Epithelial cell of prostate (primary cell): ENCODE results near the gene CYP4F8.

Experiments used
- DNase-seq: peaks from one replicate; pipeline ENCODE4 v3.0.0-alpha.2; 2011; ENCODE audit warnings: low read depth, low spot score
- H3K27ac ChIP-seq: fragments of 450-650 bp; 2 replicates; pipeline ENCODE4 v1.5.1; 2017; ENCODE audit warnings: mild to moderate bottlenecking

Gene CYP4F8

GRCh38 chr19:15613338-15613737 is 1.7 kb upstream of the CYP4F8 start:
- H3K27ac ChIP-seq: no peak overlapping the region
- no peak for DNase-seq

- H3K27ac ChIP-seq: no peak overlapping the region
- DNase-seq: no peak
Observed at GRCh38 chr19:15615526-15615925, 508 bp downstream of the CYP4F8 start.

DNA sequence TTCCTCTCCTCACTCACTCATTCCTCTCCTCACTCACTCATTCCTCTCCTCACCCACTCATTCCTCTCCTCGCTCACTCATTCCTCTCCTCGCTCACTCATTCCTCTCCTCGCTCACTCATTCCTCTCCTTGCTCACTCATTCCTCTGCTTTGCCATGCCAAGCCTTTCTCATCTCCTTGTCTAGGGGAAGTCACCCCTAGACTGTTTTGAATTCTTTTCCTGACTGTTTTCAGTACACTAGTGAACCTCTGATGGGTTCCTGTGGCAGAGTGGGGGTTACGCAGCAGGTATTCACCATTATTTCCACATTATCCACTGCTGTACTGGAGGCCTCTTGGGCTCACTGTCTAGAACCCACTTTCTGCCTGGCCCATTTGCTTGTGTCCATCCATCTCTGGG is 1.2 kb downstream of the CYP4F8 start:
- no peak overlapping the region for H3K27ac ChIP-seq

GRCh38 chr19:15616627-15617270 is 1.7 kb downstream of the CYP4F8 start:
- no peak for DNase-seq
- no peak overlapping the region for H3K27ac ChIP-seq

More for the DNA sequence above, 1.2 kb downstream of the CYP4F8 start:
- no peak for DNase-seq

DNA sequence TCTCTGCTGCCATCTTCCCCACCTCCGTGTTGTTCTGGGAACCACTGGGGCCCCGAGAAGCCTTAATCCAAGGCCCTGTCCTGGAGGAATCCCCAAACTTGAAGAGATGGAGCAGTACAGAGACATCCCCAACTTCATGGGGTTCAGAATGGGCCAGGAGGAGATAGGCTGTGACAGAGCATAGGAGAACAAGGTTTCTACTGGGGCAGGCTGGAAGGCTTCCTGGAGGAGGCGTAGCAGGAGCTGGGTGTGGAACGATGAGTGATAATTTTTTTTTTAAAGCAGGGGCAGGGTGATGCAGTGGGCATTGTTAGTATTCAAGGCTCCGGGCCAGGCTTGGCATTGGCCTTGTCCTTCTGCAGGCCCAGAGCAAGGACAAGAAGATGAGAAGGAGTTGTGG is 3.3 kb downstream of the CYP4F8 start:
- H3K27ac ChIP-seq: no peak overlapping the region
- no peak for DNase-seq

DNA sequence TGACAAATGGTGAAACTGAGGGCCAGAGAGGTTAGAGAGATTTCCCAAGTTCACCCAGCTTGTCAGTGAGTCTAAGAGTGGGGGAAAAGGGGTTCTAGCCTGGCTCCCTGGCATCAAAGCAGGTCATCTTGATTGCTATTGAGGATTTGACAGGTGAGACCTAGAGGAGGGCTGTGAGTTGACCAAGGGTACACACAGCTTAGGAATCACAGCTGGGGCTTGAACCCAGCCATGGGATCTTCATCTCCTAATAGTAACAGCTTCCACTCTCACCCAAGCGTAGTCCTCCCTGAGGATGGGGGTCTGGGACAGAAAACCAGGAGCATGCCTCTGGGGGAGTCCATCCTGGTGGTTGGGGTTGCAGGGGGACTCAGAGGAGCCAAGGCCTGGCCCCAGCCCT is 6.8 kb downstream of the CYP4F8 start:
- H3K27ac ChIP-seq: no peak overlapping the region
- no peak for DNase-seq

DNA sequence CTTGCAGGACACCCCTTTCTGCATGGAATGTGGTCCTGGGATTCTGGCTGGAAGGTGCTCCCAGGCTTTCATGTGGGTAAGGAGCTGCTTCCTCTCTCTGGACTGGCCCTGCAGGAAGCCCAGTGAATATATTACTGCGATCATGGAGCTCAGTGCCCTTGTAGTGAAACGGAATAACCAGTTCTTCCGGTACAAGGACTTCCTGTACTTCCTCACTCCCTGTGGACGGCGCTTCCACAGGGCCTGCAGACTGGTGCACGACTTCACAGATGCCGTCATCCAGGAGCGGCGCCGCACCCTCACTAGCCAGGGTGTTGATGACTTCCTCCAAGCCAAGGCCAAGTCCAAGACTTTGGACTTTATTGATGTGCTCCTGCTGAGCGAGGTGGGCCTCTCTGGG is 8.0 kb downstream of the CYP4F8 start:
- no peak for DNase-seq

GRCh38 chr19:15623711-15624318 is 8.8 kb downstream of the CYP4F8 start:
- no peak for DNase-seq
- H3K27ac ChIP-seq: no peak overlapping the region

More for the DNA sequence above, 8.0 kb downstream of the CYP4F8 start:
- no peak overlapping the region for H3K27ac ChIP-seq

- H3K27ac ChIP-seq: no peak overlapping the region
- no peak for DNase-seq
Observed at GRCh38 chr19:15628236-15629002, 13.4 kb downstream of the CYP4F8 start.

DNA sequence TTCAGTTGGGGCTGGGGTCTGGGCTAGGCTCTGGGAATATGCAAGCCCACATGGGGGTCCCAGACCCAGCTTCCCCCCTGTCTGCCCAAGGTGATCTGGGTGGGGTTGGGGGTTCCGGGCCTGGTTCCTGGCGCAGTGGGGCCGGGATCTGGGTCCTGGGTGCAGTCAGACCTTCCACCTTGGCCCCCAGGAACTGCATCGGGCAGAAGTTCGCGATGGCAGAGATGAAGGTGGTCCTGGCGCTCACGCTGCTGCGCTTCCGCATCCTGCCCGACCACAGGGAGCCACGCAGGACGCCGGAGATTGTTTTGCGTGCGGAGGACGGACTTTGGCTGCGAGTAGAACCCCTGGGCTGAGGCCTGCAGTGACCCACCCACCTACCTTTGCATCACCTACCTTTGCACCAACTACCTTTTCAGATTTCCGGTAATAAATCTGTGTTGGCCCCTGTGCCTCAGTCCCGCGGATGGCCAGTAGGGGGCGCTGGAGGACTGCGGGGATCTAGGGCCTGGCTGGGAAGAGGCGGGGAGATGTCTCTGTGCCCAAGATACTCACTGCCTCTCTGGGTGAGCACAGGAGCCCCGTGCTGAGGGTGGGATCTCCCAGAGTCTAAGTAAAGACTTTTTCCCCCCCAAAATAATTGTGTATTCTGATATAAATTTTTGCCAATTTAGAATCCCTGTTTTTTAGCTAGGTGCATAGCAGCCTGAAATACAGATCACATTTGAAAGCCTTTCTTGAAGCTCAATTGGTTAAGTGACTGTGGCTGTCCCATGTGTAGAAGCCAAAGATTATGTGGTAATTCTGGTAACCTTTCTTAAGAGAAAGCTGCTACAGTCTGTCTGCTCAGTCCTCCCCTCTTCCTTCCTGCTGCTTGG is 14.2 kb downstream of the CYP4F8 start:
- peak; percentile 5 for DNase-seq
- no peak overlapping the region for H3K27ac ChIP-seq

- DNase-seq: no peak
- H3K27ac ChIP-seq: no peak overlapping the region
Observed at GRCh38 chr19:15631817-15632216, 16.8 kb downstream of the CYP4F8 start.

GRCh38 chr19:15633082-15633835 is 18.2 kb downstream of the CYP4F8 start:
- no peak overlapping the region for H3K27ac ChIP-seq
- no peak for DNase-seq

- no peak for DNase-seq
- H3K27ac ChIP-seq: no peak overlapping the region
Observed at GRCh38 chr19:15634105-15634504, 19.1 kb downstream of the CYP4F8 start.

GRCh38 chr19:15635016-15635805 is 20.2 kb downstream of the CYP4F8 start:
- peak overlapping the region; percentile 25 for H3K27ac ChIP-seq
- peak; percentile 26 for DNase-seq

DNA sequence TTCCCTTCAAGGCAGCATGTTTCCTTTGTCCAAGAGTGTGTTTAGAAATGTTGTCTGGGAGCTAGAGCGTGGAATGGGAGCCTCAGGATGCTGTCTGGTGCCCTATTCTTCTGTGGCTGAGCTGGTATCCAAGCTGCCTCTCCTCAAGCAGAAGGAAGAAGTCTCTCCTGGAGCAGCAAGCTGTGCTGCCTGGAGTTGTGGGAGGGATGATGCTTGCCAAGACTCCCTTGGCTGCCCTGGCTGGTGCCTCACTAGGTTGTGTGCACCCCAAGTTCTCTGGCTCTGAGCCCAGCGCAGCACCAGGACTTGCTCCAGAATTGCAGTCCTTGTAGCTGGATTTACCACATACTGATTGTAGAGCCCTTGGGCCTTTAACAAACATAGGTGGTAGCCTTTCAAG is 21.0 kb downstream of the CYP4F8 start:
- DNase-seq: no peak
- no peak overlapping the region for H3K27ac ChIP-seq

DNA sequence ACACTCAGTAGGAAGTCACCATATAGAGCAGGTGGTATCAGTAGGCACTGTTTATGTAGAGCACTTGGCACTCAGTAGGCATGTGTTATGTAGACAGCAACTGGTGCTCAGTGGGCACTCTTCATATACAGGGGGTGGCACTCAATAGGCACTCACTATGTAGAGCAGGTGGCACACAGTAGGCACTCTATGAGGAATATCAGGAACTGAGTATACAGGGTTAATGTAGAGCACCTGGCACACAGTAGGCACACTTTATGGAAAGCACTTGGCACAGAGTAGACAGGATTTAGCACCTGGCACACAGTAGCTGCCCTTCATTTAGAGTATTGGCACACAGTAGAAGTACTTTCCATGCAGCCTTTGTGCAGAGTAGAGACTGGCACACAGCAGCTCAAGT is 24.6 kb downstream of the CYP4F8 start:
- no peak overlapping the region for H3K27ac ChIP-seq

DNA sequence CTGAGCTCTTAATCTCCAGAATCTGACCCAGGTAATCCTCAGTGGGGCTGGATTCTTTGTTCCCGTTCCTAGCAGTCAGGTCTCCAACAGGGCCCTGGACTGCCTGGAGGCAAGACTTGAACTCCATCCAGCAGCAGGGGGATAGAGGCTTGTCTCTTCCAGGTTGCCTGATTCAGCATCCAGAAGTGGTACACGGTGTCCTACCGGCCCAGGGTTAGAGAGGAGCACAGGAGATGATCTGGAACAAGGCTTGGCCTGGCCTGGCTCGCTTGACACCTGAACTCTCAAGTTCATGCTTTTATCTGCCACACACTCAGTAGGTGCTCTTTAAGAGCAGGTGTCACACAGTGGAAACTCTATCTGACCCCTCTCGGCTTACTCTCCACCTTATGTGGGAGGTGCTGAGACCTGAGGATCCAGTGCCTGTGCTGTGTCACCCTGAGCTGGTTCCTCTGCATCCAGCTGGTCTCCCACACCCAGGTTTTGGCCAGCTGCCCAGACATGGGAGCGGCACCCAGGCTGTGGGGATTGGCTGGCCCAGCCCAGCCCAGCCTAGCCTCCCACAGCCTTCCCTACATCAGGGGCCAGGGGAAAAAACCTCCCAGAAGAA is 25.4 kb downstream of the CYP4F8 start, which contains the start of gene CYP4F3:
Gene CYP4F3, plus strand, starts transcription at position 604 of the 610 bp plus-strand sequence. CDS start 519 bp downstream, outside the sequence.
- peak; percentile 70 for DNase-seq
- peak within 1 kb of the TSS; percentile 51 for H3K27ac ChIP-seq

More for the DNA sequence above, 24.6 kb downstream of the CYP4F8 start:
- no peak for DNase-seq

GRCh38 chr19:15640904-15641597 is 26.0 kb downstream of the CYP4F8 start:
- peak overlapping the region; percentile 51 for H3K27ac ChIP-seq
- no peak for DNase-seq
